Ishikawa (cell line): ENCODE measurements around the gene PCDH1.

Experiments used
- CEBPB ChIP-seq: IDR thresholded peaks from 2 replicates; pipeline ENCODE4 v1.6.1; 2012
- CREB1 ChIP-seq: IDR thresholded peaks from 2 replicates; pipeline ENCODE4 v1.6.1; 2012; ENCODE audit warnings: low read depth
- EP300 ChIP-seq: IDR thresholded peaks from 2 replicates; pipeline ENCODE4 v1.6.1; 2012; ENCODE audit warnings: borderline replicate concordance
- NFIC ChIP-seq: IDR thresholded peaks from 2 replicates; pipeline ENCODE4 v1.6.1; 2012
- RAD21 ChIP-seq: IDR thresholded peaks from 2 replicates; pipeline ENCODE4 v1.6.1; 2012; ENCODE audit warnings: low read depth
- TCF12 ChIP-seq: IDR thresholded peaks from 2 replicates; pipeline ENCODE4 v1.6.1; 2012; ENCODE audit warnings: low read depth
- TEAD4 ChIP-seq: IDR thresholded peaks from 2 replicates; pipeline ENCODE4 v1.6.1; 2012
- YY1 ChIP-seq: IDR thresholded peaks from 2 replicates; pipeline ENCODE4 v1.6.1; 2012; ENCODE audit warnings: low read depth
- ZBTB7A ChIP-seq: IDR thresholded peaks from 2 replicates; pipeline ENCODE4 v1.6.1; 2012; ENCODE audit warnings: low read depth
- TF ChIP-seq, protein P1 (sequence below): IDR thresholded peaks from 2 replicates; pipeline ENCODE4 v1.6.1; 2012
- TF ChIP-seq, protein P2 (sequence below): IDR thresholded peaks from 2 replicates; pipeline ENCODE4 v1.6.1; 2012; ENCODE audit warnings: low read depth, mild to moderate bottlenecking

DNA sequence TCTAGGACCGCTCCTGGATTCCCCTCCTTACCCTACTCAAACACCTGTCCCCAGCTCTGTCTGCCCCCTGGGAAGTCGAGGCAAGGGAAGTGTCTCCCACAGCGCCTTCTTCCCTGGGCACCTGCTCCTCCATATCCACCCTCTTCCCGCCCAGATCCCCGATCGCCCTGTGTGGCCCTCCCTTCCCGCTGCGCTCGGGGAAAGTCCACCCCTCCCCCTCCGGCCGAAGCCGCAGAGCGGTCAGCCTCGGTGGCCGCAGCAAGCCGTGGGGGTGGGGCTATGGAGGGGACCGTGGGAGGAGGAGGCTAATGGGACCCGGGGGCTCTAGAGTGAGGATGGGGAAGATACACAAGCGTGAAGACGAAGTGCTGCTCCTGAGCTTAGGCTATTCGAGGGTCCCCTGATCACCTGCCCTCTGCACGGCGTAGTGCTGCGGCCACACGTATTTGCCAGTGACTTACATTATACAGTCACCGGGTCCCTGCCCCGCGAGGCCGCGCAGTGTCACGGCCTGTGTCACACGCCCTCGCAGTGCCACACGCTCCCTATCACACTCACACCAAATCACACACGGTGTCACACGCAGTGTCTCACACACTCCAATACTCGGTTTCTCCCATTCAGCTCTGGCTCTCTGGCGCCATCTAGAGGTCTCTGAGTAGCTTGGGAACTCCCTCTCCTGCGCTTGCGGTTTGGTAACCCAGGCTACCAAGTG, 658 bp upstream of the PCDH1 start:
- TF ChIP-seq CEBPB = no peak
- peak; percentile 98 for TF ChIP-seq RAD21
- no peak for TF ChIP-seq YY1
- TF ChIP-seq ZBTB7A = no peak
- no peak for TF ChIP-seq EP300
- TF ChIP-seq TEAD4 = no peak
- no peak for TF ChIP-seq CREB1
- TF ChIP-seq NFIC = no peak
- TF ChIP-seq, protein P1, sequence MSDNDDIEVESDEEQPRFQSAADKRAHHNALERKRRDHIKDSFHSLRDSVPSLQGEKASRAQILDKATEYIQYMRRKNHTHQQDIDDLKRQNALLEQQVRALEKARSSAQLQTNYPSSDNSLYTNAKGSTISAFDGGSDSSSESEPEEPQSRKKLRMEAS = peak; percentile 58; the same call in 1 of the 2 replicates
- TF ChIP-seq, protein P2, sequence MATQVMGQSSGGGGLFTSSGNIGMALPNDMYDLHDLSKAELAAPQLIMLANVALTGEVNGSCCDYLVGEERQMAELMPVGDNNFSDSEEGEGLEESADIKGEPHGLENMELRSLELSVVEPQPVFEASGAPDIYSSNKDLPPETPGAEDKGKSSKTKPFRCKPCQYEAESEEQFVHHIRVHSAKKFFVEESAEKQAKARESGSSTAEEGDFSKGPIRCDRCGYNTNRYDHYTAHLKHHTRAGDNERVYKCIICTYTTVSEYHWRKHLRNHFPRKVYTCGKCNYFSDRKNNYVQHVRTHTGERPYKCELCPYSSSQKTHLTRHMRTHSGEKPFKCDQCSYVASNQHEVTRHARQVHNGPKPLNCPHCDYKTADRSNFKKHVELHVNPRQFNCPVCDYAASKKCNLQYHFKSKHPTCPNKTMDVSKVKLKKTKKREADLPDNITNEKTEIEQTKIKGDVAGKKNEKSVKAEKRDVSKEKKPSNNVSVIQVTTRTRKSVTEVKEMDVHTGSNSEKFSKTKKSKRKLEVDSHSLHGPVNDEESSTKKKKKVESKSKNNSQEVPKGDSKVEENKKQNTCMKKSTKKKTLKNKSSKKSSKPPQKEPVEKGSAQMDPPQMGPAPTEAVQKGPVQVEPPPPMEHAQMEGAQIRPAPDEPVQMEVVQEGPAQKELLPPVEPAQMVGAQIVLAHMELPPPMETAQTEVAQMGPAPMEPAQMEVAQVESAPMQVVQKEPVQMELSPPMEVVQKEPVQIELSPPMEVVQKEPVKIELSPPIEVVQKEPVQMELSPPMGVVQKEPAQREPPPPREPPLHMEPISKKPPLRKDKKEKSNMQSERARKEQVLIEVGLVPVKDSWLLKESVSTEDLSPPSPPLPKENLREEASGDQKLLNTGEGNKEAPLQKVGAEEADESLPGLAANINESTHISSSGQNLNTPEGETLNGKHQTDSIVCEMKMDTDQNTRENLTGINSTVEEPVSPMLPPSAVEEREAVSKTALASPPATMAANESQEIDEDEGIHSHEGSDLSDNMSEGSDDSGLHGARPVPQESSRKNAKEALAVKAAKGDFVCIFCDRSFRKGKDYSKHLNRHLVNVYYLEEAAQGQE = no peak
- no peak for TF ChIP-seq TCF12
